ENCODE data around the gene ORAI2. TPM values are rescaled to one million over a fixed set of nuclear protein-coding genes. Genes with fewer than 3 reads are reported as not detected.

The ORAI2 gene
- total and polyA plus RNA-seq, 2 of the 8 experiments (the other 6 are each of a cell fraction or from before 2014, with no cell fraction given): 20.7 to 35.2 TPM

DNA sequence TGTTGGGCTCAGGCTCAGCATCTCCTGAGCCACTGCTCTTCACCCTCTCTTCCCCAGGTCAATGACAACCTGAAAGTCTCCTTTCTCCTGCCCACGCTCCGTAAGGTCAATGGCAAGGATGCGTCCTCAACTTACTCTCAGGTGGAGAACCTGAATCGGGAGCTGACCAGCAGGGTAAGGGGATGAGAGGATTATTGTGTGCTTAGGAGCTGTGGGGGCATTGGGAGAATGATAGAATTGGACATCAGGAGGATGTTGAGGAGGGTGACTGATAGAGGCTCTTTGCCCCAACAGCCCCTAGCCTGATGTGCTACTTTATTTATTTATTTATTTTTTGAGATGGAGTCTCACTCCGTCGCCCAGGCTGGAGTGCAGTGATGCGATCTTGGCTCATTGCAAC, 32.7 kb downstream of the ORAI2 start:
- no peaks in the 10 kb centered on the region for H3K9me3 ChIP-seq (ENCODE audit: insufficient read depth in 2 of 2, low read depth in 1 of 2, low read length in 1 of 2)
- H3K27ac ChIP-seq (ENCODE audit: low read depth, low read length): no peak overlapping the region
- H3K4ac ChIP-seq (replicated peaks; ENCODE audit: insufficient read length, low read depth, low read length): no peak overlapping the region
- peaks cover 0 to 10% (median 1%) of the 10 kb centered on the region in 4 experiments; a peak in 3 of 7 replicates for H3K4me1 ChIP-seq (replicated peaks in 1 of 4; ENCODE audit: control insufficient read depth in 3 of 4, insufficient read depth in 4 of 4, low read length in 3 of 4)
- DNase-seq (ENCODE audit: low read depth in 1 of 2, low spot score in 2 of 2) (no peak), FAIRE-seq (no peak)
- ChIA-PET POLR2A (ENCODE audit: partially characterized antibody) (interaction anchor here (1.7 to 3.5 kb wide), 3 partner anchors 10 to 27 kb away, joined by 5 to 11 read pairs (median 6); no protein-coding TSS in a partner anchor), CTCF (ENCODE audit: partially characterized antibody) (interaction anchor here (0.7 to 2.1 kb wide), 5 partner anchors 27 to 178 kb away, joined by 3 to 10 read pairs (median 4); no protein-coding TSS in a partner anchor)
- no peak overlapping the region for H4K91ac ChIP-seq (replicated peaks; ENCODE audit: insufficient read length, low read length)
- H2BK5ac ChIP-seq (ENCODE audit: low read depth, low read length): no peak overlapping the region
- H3K4me3 ChIP-seq (ENCODE audit: extremely low read depth in 1 of 4, insufficient read depth in 2 of 4, low read depth in 3 of 4, low read length in 4 of 4): peak overlapping the region in 1 of 4 experiments; percentile 82; a peak in 2 of 8 replicates
- no peak overlapping the region for H4K5ac ChIP-seq (ENCODE audit: insufficient read length, low read depth, low read length)
- H3K4me2 ChIP-seq (ENCODE audit: insufficient read depth in 1 of 2, low read depth in 2 of 2, low read length in 2 of 2): peak overlapping the region; percentile 88 to 98; a peak in 3 of 4 replicates
- TF ChIP-seq RBBP5 (IDR thresholded peaks at IDR 0.05; ENCODE audit: borderline replicate concordance, low read depth, low read length): no peak
- no peak overlapping the region for H2BK20ac ChIP-seq (ENCODE audit: low read length)
- no peak overlapping the region for H3K23ac ChIP-seq (ENCODE audit: insufficient read length)
- 96% methylated on average over 7 of the region's 7 CpGs; no CpG with 5 or more reads in 1 of the 2 experiments for WGBS, 2 experiments (ENCODE audit: extremely low coverage in 1 of 2, insufficient coverage in 1 of 2, insufficient read length in 1 of 2, insufficient replicate concordance in 2 of 2, low coverage in 1 of 2, low lambda C conversion rate in 2 of 2, missing lambda C conversion rate in 1 of 2)
- H2BK120ac ChIP-seq (replicated peaks; ENCODE audit: low read depth, low read length): no peak overlapping the region
- H3K79me1 ChIP-seq (ENCODE audit: low read depth, low read length): peaks cover 9% of the 10 kb centered on the region
- peaks cover 5% of the 10 kb centered on the region; the same call in 1 of the 2 replicates for H3K23me2 ChIP-seq (ENCODE audit: low read depth, low read length)
- H2BK15ac ChIP-seq (ENCODE audit: low read length): no peak overlapping the region
- no peak overlapping the region for H3K56ac ChIP-seq (replicated peaks; ENCODE audit: insufficient read length, low read depth, low read length)
- no peak overlapping the region for H2AFZ ChIP-seq (ENCODE audit: low read length)
- no peaks in the 10 kb centered on the region; a peak in 1 of 7 replicates for H3K27me3 ChIP-seq (replicated peaks in 1 of 4; ENCODE audit: control insufficient read depth in 3 of 4, extremely low read depth in 1 of 4, insufficient read depth in 3 of 4, low read length in 3 of 4)
- H2BK12ac ChIP-seq (ENCODE audit: low read depth, low read length): no peak overlapping the region
- H3K9ac ChIP-seq (replicated peaks in 1 of 4; ENCODE audit: extremely low read depth in 1 of 4, low read depth in 3 of 4, low read length in 3 of 4): no peak overlapping the region
- no peak overlapping the region for H3K14ac ChIP-seq (ENCODE audit: insufficient read length)
- no peaks in the 10 kb centered on the region; a peak in 3 of 8 replicates for H3K36me3 ChIP-seq (ENCODE audit: control insufficient read depth in 2 of 4, insufficient read depth in 4 of 4, low read length in 3 of 4)
- no peak overlapping the region for H3K18ac ChIP-seq (ENCODE audit: extremely low read depth, low read length)
- H2AK5ac ChIP-seq (ENCODE audit: low read depth, low read length): no peak overlapping the region
- H4K8ac ChIP-seq (ENCODE audit: extremely low read depth, insufficient read depth, low read length): no peak overlapping the region
- H3K79me2 ChIP-seq (ENCODE audit: control insufficient read depth in 1 of 2, insufficient read depth in 2 of 2, low read length in 2 of 2): peaks cover 0 to 11% of the 10 kb centered on the region in 2 experiments; a peak in 2 of 4 replicates
- H4K20me1 ChIP-seq (replicated peaks in 1 of 2; ENCODE audit: control insufficient read depth in 1 of 2, insufficient read depth in 2 of 2, low read length in 2 of 2): peaks cover 0 to 9% of the 10 kb centered on the region in 2 experiments
